ENCODE results near the gene EMC10.

EMC10 gene

GRCh38 chr19:50480281-50481111 is 4.2 kb downstream of the EMC10 start:
- DNase-seq, result no peak

GRCh38 chr19:50481351-50482149 is 5.2 kb downstream of the EMC10 start:
- DNase-seq, result no peak

GRCh38 chr19:50482271-50482855 is 6.1 kb downstream of the EMC10 start:
- DNase-seq, result no peak

- DNase-seq, result no peak
Observed at GRCh38 chr19:50482916-50483315, 6.6 kb downstream of the EMC10 start.

- DNase-seq, result no peak
Observed at GRCh38 chr19:50485284-50485955, 9.1 kb downstream of the EMC10 start.

GRCh38 chr19:50486823-50487515 is 10.7 kb downstream of the EMC10 start:
- peak; percentile 52 for DNase-seq

- DNase-seq, result no peak
Observed at GRCh38 chr19:50488389-50489194, 12.3 kb downstream of the EMC10 start.

- DNase-seq, result no peak
Observed at GRCh38 chr19:50489461-50490011, 13.2 kb downstream of the EMC10 start.

GRCh38 chr19:50490411-50490811 is 14.1 kb downstream of the EMC10 start:
- DNase-seq, result no peak

GRCh38 chr19:50490991-50491472 is 14.7 kb downstream of the EMC10 start:
- no peak for DNase-seq

GRCh38 chr19:50492303-50493052 is 16.2 kb downstream of the EMC10 start:
- DNase-seq, result peak; percentile 27

GRCh38 chr19:50493171-50493570 is 16.9 kb downstream of the EMC10 start:
- DNase-seq, result no peak

GRCh38 chr19:50494186-50495019 is 18.1 kb downstream of the EMC10 start:
- DNase-seq, result no peak

GRCh38 chr19:50495020-50495531 is 18.8 kb downstream of the EMC10 start:
- no peak for DNase-seq

GRCh38 chr19:50496189-50497021 is 20.1 kb downstream of the EMC10 start:
- no peak for DNase-seq

GRCh38 chr19:50497022-50497405 is 20.7 kb downstream of the EMC10 start:
- DNase-seq, result no peak

GRCh38 chr19:50498219-50499056 is 22.1 kb downstream of the EMC10 start:
- DNase-seq, result no peak
